T-helper 17 cell (primary cell): ENCODE measurements around the gene PPAN. TPM values are rescaled to one million over a fixed set of nuclear protein-coding genes. Genes with fewer than 3 reads are reported as not detected.

ENCODE experiments used
- ATAC-seq: fragments of 150-1000 bp; cut with Tn5 transposase; 2 replicates; pipeline ENCODE4 v1.10.0; 2021; ENCODE audit warnings: mild to moderate bottlenecking, moderate library complexity
- DNase-seq, 3 donors: peaks; one replicate each; pipeline versions ENCODE4 v3.0.0 to v3.0.0-alpha.2; 2020 to 2021
- H3K9me3 ChIP-seq: one replicate; pipeline ENCODE4 v1.7.0; 2013; ENCODE audit warnings: low read length, mild to moderate bottlenecking; ENCODE audit not compliant: control insufficient read depth, poor library complexity, severe bottlenecking
- H3K27ac Mint-ChIP-seq: one replicate; pipeline ENCODE4 v1.8.0; 2022; ENCODE audit warnings: mild to moderate bottlenecking, moderate library complexity, mixed read lengths
- H3K27me3 Mint-ChIP-seq: one replicate; pipeline ENCODE4 v1.8.0; 2022; ENCODE audit warnings: mixed read lengths
- H3K36me3 Mint-ChIP-seq: one replicate; pipeline ENCODE4 v1.8.0; 2022; ENCODE audit warnings: low read depth, mixed read lengths
- H3K4me1 Mint-ChIP-seq: one replicate; pipeline ENCODE4 v1.8.0; 2022; ENCODE audit warnings: mild to moderate bottlenecking, mixed read lengths
- H3K4me3 Mint-ChIP-seq: one replicate; pipeline ENCODE4 v1.8.0; 2022; ENCODE audit warnings: mild to moderate bottlenecking, moderate library complexity, mixed read lengths
- total RNA-seq, 4 donors: library from RNA in 2 of 4; stranded (reverse) in 2 of 4; gene quantifications; one replicate each; pipeline ENCODE4 v1.2.3 and lab custom pipeline; 2022 to 2026

The PPAN gene
- total RNA-seq, 2 donors from 2014 or later, result 79.8 to 87.8 TPM

GRCh38 chr19:10126213-10126639 is 20.1 kb downstream of the PPAN start:
- H3K4me1 Mint-ChIP-seq, result peaks cover 4% of the 10 kb centered on the region
- DNase-seq, result no peak
- ATAC-seq, result peak; percentile 39
- no peak overlapping the region for H3K4me3 Mint-ChIP-seq
- H3K36me3 Mint-ChIP-seq, result no peaks in the 10 kb centered on the region
- peak overlapping the region; percentile 45 for H3K27ac Mint-ChIP-seq
- H3K9me3 ChIP-seq, result no peaks in the 10 kb centered on the region
- no peaks in the 10 kb centered on the region for H3K27me3 Mint-ChIP-seq

- H3K27ac Mint-ChIP-seq, result no peak overlapping the region
- no peaks in the 10 kb centered on the region for H3K9me3 ChIP-seq
- no peak for ATAC-seq
- no peaks in the 10 kb centered on the region for H3K27me3 Mint-ChIP-seq
- no peak for DNase-seq
- H3K4me3 Mint-ChIP-seq, result no peak overlapping the region
- H3K4me1 Mint-ChIP-seq, result peaks cover 5% of the 10 kb centered on the region
- H3K36me3 Mint-ChIP-seq, result peaks cover 7% of the 10 kb centered on the region
These were observed 26.7 kb downstream of the PPAN start for GRCh38 chr19:10132905-10133304.

DNA sequence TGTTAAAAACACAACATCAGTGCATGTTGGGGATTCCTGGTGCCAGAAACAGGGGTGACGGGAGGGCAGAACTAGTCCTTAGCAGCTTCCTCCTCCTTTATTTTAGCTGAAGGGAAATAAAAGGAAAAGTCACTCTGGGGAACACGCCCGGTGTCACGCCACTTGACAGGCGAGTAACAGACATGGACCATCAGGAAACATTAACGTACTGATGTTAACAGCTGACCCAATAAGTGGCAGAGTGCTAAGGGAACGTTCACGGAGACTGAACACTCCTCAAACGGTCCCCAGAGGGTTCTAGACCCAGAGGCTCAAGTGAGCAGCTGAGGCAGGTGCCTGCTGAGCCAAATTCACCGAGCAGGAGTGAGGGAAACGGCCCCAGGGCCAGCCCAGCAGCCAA is 27.4 kb downstream of the PPAN start:
- Mint-ChIP-seq H3K4me1 (peaks cover 5% of the 10 kb centered on the region), H3K4me3 (no peak overlapping the region), H3K27me3 (no peaks in the 10 kb centered on the region), H3K27ac (no peak overlapping the region), H3K36me3 (peaks cover 7% of the 10 kb centered on the region)
- ATAC-seq, result no peak
- H3K9me3 ChIP-seq, result no peaks in the 10 kb centered on the region
- DNase-seq, result no peak

- H3K9me3 ChIP-seq, result no peaks in the 10 kb centered on the region
- Mint-ChIP-seq H3K27ac (no peak overlapping the region), H3K27me3 (no peaks in the 10 kb centered on the region)
These were observed 27.9 kb downstream of the PPAN start for GRCh38 chr19:10134040-10134439.

GRCh38 chr19:10135551-10136334 is 29.6 kb downstream of the PPAN start:
- H3K4me3 Mint-ChIP-seq, result no peak overlapping the region

More at GRCh38 chr19:10134040-10134439, 27.9 kb downstream of the PPAN start:
- Mint-ChIP-seq H3K36me3 (peaks cover 7% of the 10 kb centered on the region), H3K4me1 (peaks cover 5% of the 10 kb centered on the region), H3K4me3 (no peak overlapping the region)
- DNase-seq (no peak), ATAC-seq (no peak)

GRCh38 chr19:10136936-10137335 is 30.8 kb downstream of the PPAN start:
- Mint-ChIP-seq H3K27me3 (no peaks in the 10 kb centered on the region), H3K4me3 (no peak overlapping the region), H3K27ac (no peak overlapping the region), H3K36me3 (peaks cover 5% of the 10 kb centered on the region), H3K4me1 (peaks cover 7% of the 10 kb centered on the region)
- H3K9me3 ChIP-seq, result no peaks in the 10 kb centered on the region
- no peak for DNase-seq
- no peak for ATAC-seq

More at GRCh38 chr19:10135551-10136334, 29.6 kb downstream of the PPAN start:
- H3K4me1 Mint-ChIP-seq, result peaks cover 8% of the 10 kb centered on the region
- H3K27me3 Mint-ChIP-seq, result no peaks in the 10 kb centered on the region
- peaks cover 7% of the 10 kb centered on the region for H3K36me3 Mint-ChIP-seq
- no peak for DNase-seq
- no peaks in the 10 kb centered on the region for H3K9me3 ChIP-seq
- ATAC-seq, result no peak
- H3K27ac Mint-ChIP-seq, result peak overlapping the region; percentile 9

- Mint-ChIP-seq H3K4me3 (no peak overlapping the region), H3K27ac (peak overlapping the region; percentile 29), H3K27me3 (no peaks in the 10 kb centered on the region), H3K36me3 (peaks cover 3% of the 10 kb centered on the region), H3K4me1 (peaks cover 12% of the 10 kb centered on the region)
- DNase-seq (no peak), ATAC-seq (no peak)
- H3K9me3 ChIP-seq, result no peaks in the 10 kb centered on the region
These were observed 31.9 kb downstream of the PPAN start for GRCh38 chr19:10137751-10138682.

DNA sequence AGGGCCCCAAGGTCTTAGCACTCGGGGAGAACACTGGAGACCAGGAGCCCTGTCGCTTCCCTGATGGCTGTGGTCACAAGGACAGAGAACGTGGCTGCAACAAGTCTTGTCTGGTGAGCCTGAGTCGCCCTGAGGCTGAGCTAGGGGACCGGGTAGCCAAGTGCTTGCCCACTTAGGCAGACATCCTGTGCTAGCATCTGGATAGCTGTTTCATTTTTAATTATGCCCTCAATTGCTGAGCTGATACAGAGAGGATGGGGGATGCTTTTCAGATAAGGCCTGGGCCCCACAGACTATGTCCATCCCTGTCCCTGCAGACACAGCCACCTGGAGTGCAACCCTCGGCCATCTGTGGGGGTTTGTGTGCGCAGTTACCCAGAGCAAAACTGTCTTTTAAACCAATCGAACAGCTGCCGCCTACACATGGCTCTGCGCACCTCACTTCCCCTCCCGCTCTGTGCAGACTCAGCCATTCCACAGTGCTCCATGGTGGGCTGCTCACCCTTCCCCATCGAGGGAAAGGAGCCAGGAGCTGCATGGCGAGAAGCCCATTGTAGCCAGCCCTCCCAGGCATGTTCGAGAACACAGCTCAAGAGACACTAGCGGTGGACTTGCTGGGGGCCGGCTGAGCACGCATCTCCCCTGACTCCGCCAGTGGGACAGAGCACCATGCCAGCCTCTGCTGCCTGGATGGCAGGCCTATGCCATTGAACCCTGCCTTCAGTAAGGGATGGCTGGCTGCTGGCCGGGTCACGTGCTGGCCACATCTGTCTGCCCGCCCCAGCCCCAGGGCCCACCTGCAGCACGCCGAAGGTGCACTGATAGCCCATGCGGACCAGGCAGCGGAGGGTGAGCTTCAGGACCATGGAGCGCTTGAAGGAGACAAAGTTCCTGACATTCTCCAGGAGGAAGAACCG is 33.0 kb downstream of the PPAN start:
- peaks cover 15% of the 10 kb centered on the region for H3K4me1 Mint-ChIP-seq
- H3K36me3 Mint-ChIP-seq, result peaks cover 2% of the 10 kb centered on the region

DNA sequence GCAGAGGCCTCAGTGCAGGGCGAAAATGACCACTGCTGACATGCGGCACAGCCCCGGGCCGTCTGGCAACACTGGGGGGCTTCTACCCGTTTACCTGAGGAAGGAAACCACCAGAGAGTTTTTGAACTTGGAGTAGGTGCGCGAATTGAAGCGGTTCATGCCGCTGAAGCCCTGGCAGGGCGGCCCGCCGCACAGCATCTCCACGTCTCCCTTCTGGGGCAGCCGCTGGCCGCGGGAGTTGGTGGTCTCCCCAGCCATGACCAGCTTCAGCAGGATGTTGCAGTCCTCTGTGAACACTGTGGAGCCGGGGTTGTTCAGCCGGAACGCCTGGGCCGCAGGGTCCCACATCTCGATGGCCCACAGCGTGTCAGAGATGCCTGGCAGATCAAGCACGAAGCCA is 33.8 kb downstream of the PPAN start:
- Mint-ChIP-seq H3K27me3 (no peaks in the 10 kb centered on the region), H3K4me1 (peaks cover 19% of the 10 kb centered on the region), H3K36me3 (peaks cover 2% of the 10 kb centered on the region), H3K4me3 (no peak overlapping the region), H3K27ac (no peak overlapping the region)
- H3K9me3 ChIP-seq, result no peaks in the 10 kb centered on the region
- ATAC-seq, result no peak
- no peak for DNase-seq

More for the DNA sequence above, 33.0 kb downstream of the PPAN start:
- Mint-ChIP-seq H3K27ac (peak overlapping the region; percentile 29), H3K4me3 (no peak overlapping the region), H3K27me3 (no peaks in the 10 kb centered on the region)
- ATAC-seq (no peak), DNase-seq (no peak)
- no peaks in the 10 kb centered on the region for H3K9me3 ChIP-seq

DNA sequence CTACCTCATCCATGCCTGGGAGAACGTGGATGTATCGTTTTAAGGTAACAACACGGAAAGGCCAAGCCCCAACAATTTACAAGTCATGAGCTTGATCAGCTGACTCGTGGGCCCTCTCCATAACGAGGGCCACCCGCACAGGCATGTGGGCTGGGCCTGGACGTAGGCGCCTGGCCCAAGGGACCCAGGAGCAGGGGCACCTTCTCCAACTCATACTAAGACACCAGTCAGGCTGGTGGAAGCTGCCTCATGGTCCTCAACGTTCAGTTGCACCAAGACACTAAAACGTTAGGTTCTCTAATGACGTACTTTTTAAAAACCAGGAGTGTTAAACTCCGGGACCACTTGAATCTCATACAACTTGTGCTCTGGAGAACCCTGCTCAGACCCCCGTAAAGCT is 35.3 kb downstream of the PPAN start:
- no peak for DNase-seq
- Mint-ChIP-seq H3K4me3 (no peak overlapping the region), H3K27ac (peak overlapping the region; percentile 92), H3K4me1 (peaks cover 24% of the 10 kb centered on the region), H3K36me3 (peaks cover 3% of the 10 kb centered on the region), H3K27me3 (no peaks in the 10 kb centered on the region)
- H3K9me3 ChIP-seq, result no peaks in the 10 kb centered on the region
- ATAC-seq, result no peak

DNA sequence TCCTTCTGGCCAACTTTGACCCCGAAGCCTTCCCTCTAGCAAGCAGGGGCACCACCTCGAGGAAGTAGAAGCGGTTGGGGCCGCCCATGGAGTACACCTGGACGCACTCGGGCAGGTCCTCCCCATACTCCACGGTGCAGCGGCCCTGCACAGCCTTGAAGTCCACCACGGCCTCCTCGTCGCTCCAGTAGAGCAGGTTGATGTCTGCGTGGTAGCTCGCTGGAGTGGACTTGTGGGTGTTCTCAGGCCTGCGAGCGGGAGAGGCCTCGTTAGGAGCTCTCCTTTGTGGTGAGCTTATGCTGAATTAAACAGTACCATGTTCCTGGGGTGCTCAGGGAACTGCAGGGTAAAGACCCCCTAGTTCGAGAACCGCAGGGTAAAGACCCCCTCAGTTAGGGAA is 35.8 kb downstream of the PPAN start:
- no peaks in the 10 kb centered on the region for H3K9me3 ChIP-seq
- Mint-ChIP-seq H3K27me3 (no peaks in the 10 kb centered on the region), H3K4me3 (peak overlapping the region; percentile 70), H3K36me3 (peaks cover 3% of the 10 kb centered on the region), H3K27ac (peak overlapping the region; percentile 92), H3K4me1 (peaks cover 25% of the 10 kb centered on the region)
- ATAC-seq, result no peak
- DNase-seq, result no peak

DNA sequence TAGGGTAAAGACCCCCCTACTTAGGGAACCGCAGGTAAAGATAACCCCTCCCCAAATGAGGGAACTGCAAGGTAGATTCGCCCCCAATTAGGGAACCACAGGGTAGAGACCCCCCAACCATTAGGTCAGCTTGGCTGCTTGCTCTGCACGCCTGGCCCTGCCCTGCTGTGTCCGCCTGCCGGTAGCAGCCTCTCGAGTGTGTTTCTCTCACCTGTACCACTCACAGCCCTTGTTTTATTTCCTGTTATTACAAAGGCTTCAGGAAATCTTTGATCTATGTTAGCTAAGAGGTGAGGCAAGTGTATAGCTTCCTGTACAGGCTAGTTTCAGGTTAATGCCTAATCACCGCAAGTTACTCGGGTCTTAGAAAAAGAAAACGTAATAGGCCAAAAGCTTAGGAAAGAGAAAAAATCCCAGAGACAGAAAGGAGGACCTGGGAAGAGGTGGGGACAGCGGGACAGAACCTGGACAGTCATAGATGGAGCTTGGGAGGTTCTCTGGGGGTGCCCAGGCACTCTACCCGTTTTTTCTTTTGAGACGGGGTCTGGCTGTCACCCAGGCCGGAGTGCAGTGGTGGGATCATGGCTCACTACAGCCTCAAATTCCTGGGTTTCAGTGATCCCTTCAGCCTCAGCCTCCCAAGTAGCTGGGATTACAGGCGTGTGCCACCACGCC is 36.7 kb downstream of the PPAN start:
- H3K4me3 Mint-ChIP-seq, result peak overlapping the region; percentile 70
- peak overlapping the region; percentile 92 for H3K27ac Mint-ChIP-seq
- ATAC-seq (peak; percentile 97), DNase-seq (peak; percentile 31 to 35 (median 34))
- no peaks in the 10 kb centered on the region for H3K27me3 Mint-ChIP-seq
- peaks cover 2% of the 10 kb centered on the region for H3K36me3 Mint-ChIP-seq
- no peaks in the 10 kb centered on the region for H3K9me3 ChIP-seq
- H3K4me1 Mint-ChIP-seq, result peaks cover 25% of the 10 kb centered on the region
